H1 (cell line): ENCODE data around the gene VPS41. TPM values are rescaled to one million over a fixed set of nuclear protein-coding genes. Genes with fewer than 3 reads are reported as not detected.

Experiments
- CTCF ChIA-PET: fragments of 300-600 bp; sonication (Branson Sonifier 250); formaldehyde crosslinking; loops from one replicate; lab custom pipeline; 2021; ENCODE audit not compliant: partially characterized antibody; lab: Charles Lee
- POLR2A ChIA-PET: fragments of 300-600 bp; sonication (Branson Sonifier 250); formaldehyde crosslinking; loops from one replicate; lab custom pipeline; 2021; ENCODE audit warnings: inconsistent platforms; ENCODE audit not compliant: partially characterized antibody; lab: Charles Lee
- DNase-seq, 2 experiments: peaks; one replicate each; pipeline versions ENCODE4 v3.0.0 to v3.0.0-alpha.2; 2010 to 2022; ENCODE audit warnings: low spot score in 2 of 2, low read depth in 1 of 2, mixed read lengths in 1 of 2
- FAIRE-seq: peaks from 2 replicates; lab custom pipeline; 2011; peaks lifted over from hg19 to GRCh38; lab: Jason Lieb, UNC
- H2AFZ ChIP-seq: 2 replicates; pipeline ENCODE4 v1.8.1; 2012; ENCODE audit warnings: low read length, inconsistent platforms
- H2AK5ac ChIP-seq: 2 replicates; pipeline ENCODE4 v1.6.1; 2013; ENCODE audit warnings: low read depth, low read length
- H2BK120ac ChIP-seq: replicated peaks from 2 replicates; pipeline ENCODE3; 2013; ENCODE audit warnings: low read depth, low read length, inconsistent platforms
- H2BK12ac ChIP-seq: 2 replicates; pipeline ENCODE4 v1.6.1; 2013; ENCODE audit warnings: low read depth, low read length
- H2BK15ac ChIP-seq: 2 replicates; pipeline ENCODE4 v1.6.1; 2013; ENCODE audit warnings: low read length
- H2BK20ac ChIP-seq: 2 replicates; pipeline ENCODE4 v1.6.1; 2013; ENCODE audit warnings: low read length
- H2BK5ac ChIP-seq: 2 replicates; pipeline ENCODE4 v1.6.1; 2013; ENCODE audit warnings: low read depth, low read length
- H3K14ac ChIP-seq: 2 replicates; pipeline ENCODE4 v1.6.1; 2013; ENCODE audit warnings: inconsistent platforms; ENCODE audit not compliant: insufficient read length
- H3K18ac ChIP-seq: 2 replicates; pipeline ENCODE4 v1.6.1; 2013; ENCODE audit warnings: low read length; ENCODE audit errors: extremely low read depth
- H3K23ac ChIP-seq: 2 replicates; pipeline ENCODE4 v1.6.1; 2013; ENCODE audit warnings: inconsistent platforms; ENCODE audit not compliant: insufficient read length
- H3K23me2 ChIP-seq: 2 replicates; pipeline ENCODE4 v1.6.1; 2013; ENCODE audit warnings: low read depth, low read length
- H3K27ac ChIP-seq: 2 replicates; pipeline ENCODE4 v1.6.1; 2011; ENCODE audit warnings: low read depth, low read length, inconsistent platforms
- H3K27me3 ChIP-seq, 4 experiments: replicated peaks in 1 of 4; 1 replicate in 1 of 4; 2 replicates in 3 of 4; pipeline versions ENCODE4 v1.6.1 to v1.8.1; 2011 to 2013; ENCODE audit warnings: low read length in 3 of 4, mild to moderate bottlenecking in 3 of 4, inconsistent platforms in 2 of 4, mixed read lengths in 2 of 4, moderate library complexity in 1 of 4; ENCODE audit not compliant: control insufficient read depth in 3 of 4, insufficient read depth in 3 of 4; ENCODE audit errors: extremely low read depth in 1 of 4
- H3K36me3 ChIP-seq, 4 experiments: 2 replicates each; pipeline versions ENCODE4 v1.6.1 to v1.8.1; 2011 to 2013; ENCODE audit warnings: mild to moderate bottlenecking in 4 of 4, low read length in 3 of 4, moderate library complexity in 2 of 4, control low read depth in 1 of 4, inconsistent platforms in 1 of 4; ENCODE audit not compliant: insufficient read depth in 4 of 4, control insufficient read depth in 2 of 4
- H3K4ac ChIP-seq: replicated peaks from 2 replicates; pipeline ENCODE3; 2013; ENCODE audit warnings: low read length, low read depth, mixed read lengths, inconsistent platforms; ENCODE audit not compliant: insufficient read length
- H3K4me1 ChIP-seq, 4 experiments: replicated peaks in 1 of 4; 1 replicate in 1 of 4; 2 replicates in 3 of 4; pipeline versions ENCODE4 v1.6.1 to v1.8.1; 2011 to 2013; ENCODE audit warnings: low read length in 3 of 4, inconsistent platforms in 2 of 4, mixed read lengths in 1 of 4; ENCODE audit not compliant: insufficient read depth in 4 of 4, control insufficient read depth in 3 of 4
- H3K4me2 ChIP-seq, 2 experiments: 2 replicates each; pipeline versions ENCODE4 v1.6.1 to v1.8.1; 2011 to 2013; ENCODE audit warnings: low read depth in 2 of 2, low read length in 2 of 2, control low read depth in 1 of 2, inconsistent platforms in 1 of 2, mild to moderate bottlenecking in 1 of 2; ENCODE audit not compliant: insufficient read depth in 1 of 2
- H3K4me3 ChIP-seq, 4 experiments: fragments of 200-600, 300-600 bp in 1 of 4; sonication (generic), shearing (Covaris generic), sonication (Bioruptor Twin) in 1 of 4; 2 replicates each; pipeline versions ENCODE4 v1.5.1 to v1.8.1; 2011 to 2016; ENCODE audit warnings: low read length in 4 of 4, low read depth in 3 of 4, control low read depth in 2 of 4, inconsistent platforms in 2 of 4, mild to moderate bottlenecking in 2 of 4, mixed read lengths in 1 of 4, moderate library complexity in 1 of 4; ENCODE audit not compliant: insufficient read depth in 2 of 4; ENCODE audit errors: extremely low read depth in 1 of 4
- H3K56ac ChIP-seq: replicated peaks from 2 replicates; pipeline ENCODE3; 2013; ENCODE audit warnings: low read depth, mild to moderate bottlenecking, mixed read lengths, low read length, inconsistent platforms; ENCODE audit not compliant: insufficient read length
- H3K79me1 ChIP-seq: 2 replicates; pipeline ENCODE4 v1.6.1; 2013; ENCODE audit warnings: low read depth, low read length, control low read depth
- H3K79me2 ChIP-seq, 2 experiments: 2 replicates each; pipeline versions ENCODE4 v1.6.1 to v1.8.1; 2012 to 2013; ENCODE audit warnings: low read length in 2 of 2, mild to moderate bottlenecking in 2 of 2, inconsistent platforms in 1 of 2; ENCODE audit not compliant: insufficient read depth in 2 of 2, control insufficient read depth in 1 of 2
- H3K9ac ChIP-seq, 4 experiments: replicated peaks in 1 of 4; 1 replicate in 1 of 4; 2 replicates in 3 of 4; pipeline versions ENCODE4 v1.6.1 to v1.8.1; 2011 to 2013; ENCODE audit warnings: low read depth in 3 of 4, low read length in 3 of 4, control low read depth in 2 of 4, mild to moderate bottlenecking in 2 of 4, moderate library complexity in 2 of 4, inconsistent platforms in 1 of 4; ENCODE audit errors: extremely low read depth in 1 of 4
- H3K9me3 ChIP-seq, 2 experiments: 2 replicates each; pipeline versions ENCODE4 v1.6.1 to v1.8.1; 2012 to 2013; ENCODE audit warnings: mild to moderate bottlenecking in 2 of 2, moderate library complexity in 2 of 2, control low read depth in 1 of 2, inconsistent platforms in 1 of 2, low read depth in 1 of 2, low read length in 1 of 2, mixed read lengths in 1 of 2; ENCODE audit not compliant: insufficient read depth in 2 of 2
- H4K20me1 ChIP-seq, 2 experiments: replicated peaks in 1 of 2; 2 replicates each; pipeline versions ENCODE3 to v1.8.1; 2011 to 2013; ENCODE audit warnings: inconsistent platforms in 2 of 2, low read length in 2 of 2, mild to moderate bottlenecking in 1 of 2; ENCODE audit not compliant: insufficient read depth in 2 of 2, control insufficient read depth in 1 of 2
- H4K5ac ChIP-seq: 2 replicates; pipeline ENCODE4 v1.6.1; 2013; ENCODE audit warnings: low read length, low read depth, mixed read lengths, inconsistent platforms; ENCODE audit not compliant: insufficient read length
- H4K8ac ChIP-seq: 2 replicates; pipeline ENCODE4 v1.8.0; 2013; ENCODE audit warnings: mild to moderate bottlenecking, moderate library complexity, low read length, inconsistent platforms; ENCODE audit not compliant: insufficient read depth; ENCODE audit errors: extremely low read depth
- H4K91ac ChIP-seq: replicated peaks from 2 replicates; pipeline ENCODE3; 2013; ENCODE audit warnings: low read length, mixed read lengths, inconsistent platforms; ENCODE audit not compliant: insufficient read length
- BRCA1 ChIP-seq: IDR thresholded peaks from 2 replicates; pipeline ENCODE4 v1.6.1; 2012; ENCODE audit warnings: low read depth, low read length, improper control_type of control experiment
- CBX8 ChIP-seq: fragments of 300-800, 300-1000 bp; sonication (generic); IDR thresholded peaks from 2 replicates; pipeline ENCODE4 v1.7.1; 2016; ENCODE audit warnings: low read depth, low read length, borderline replicate concordance
- CHD1 ChIP-seq: IDR thresholded peaks from 2 replicates; pipeline ENCODE4 v1.6.1; 2012; ENCODE audit warnings: low read depth, low read length, improper control_type of control experiment
- CTBP2 ChIP-seq: IDR thresholded peaks from 2 replicates; pipeline ENCODE4 v1.7.0; 2011; ENCODE audit warnings: borderline replicate concordance, mild to moderate bottlenecking, moderate library complexity, mixed read lengths, low read length; ENCODE audit not compliant: insufficient read depth, insufficient read length
- CTCF ChIP-seq, 3 experiments: IDR thresholded peaks; 1 replicate in 2 of 3; 2 replicates in 1 of 3; pipeline versions ENCODE4 v1.5.1 to v1.6.1; 2011; ENCODE audit warnings: low read length in 3 of 3, mild to moderate bottlenecking in 3 of 3, inconsistent platforms in 2 of 3, low read depth in 1 of 3, moderate library complexity in 1 of 3; ENCODE audit not compliant: insufficient read depth in 1 of 3; ENCODE audit errors: control extremely low read depth in 1 of 3
- HDAC2 ChIP-seq, 2 experiments: fragments of 300-600 bp in 1 of 2; sonication (generic) in 1 of 2; IDR thresholded peaks; 2 replicates each; pipeline ENCODE4 v1.6.1; 2011 to 2012; ENCODE audit warnings: low read depth in 2 of 2, low read length in 2 of 2, mild to moderate bottlenecking in 2 of 2, moderate library complexity in 2 of 2, borderline replicate concordance in 1 of 2, inconsistent platforms in 1 of 2
- HDAC6 ChIP-seq: IDR thresholded peaks from one replicate; pipeline ENCODE4 v1.7.1; 2012; ENCODE audit warnings: low read depth, mild to moderate bottlenecking, inconsistent platforms, low read length, moderate library complexity
- KDM1A ChIP-seq: fragments of 200-600, 300-600 bp; sonication (generic); IDR thresholded peaks from 2 replicates; pipeline ENCODE4 v1.7.1; 2016; ENCODE audit warnings: mild to moderate bottlenecking, low read length, borderline replicate concordance
- SUZ12 ChIP-seq: fragments of 200-600 bp; sonication (generic); IDR thresholded peaks from 2 replicates; pipeline ENCODE4 v1.6.1; 2012; ENCODE audit warnings: mild to moderate bottlenecking, inconsistent platforms, low read length, moderate library complexity, mixed read lengths
- YY1 ChIP-seq: IDR thresholded peaks from 2 replicates; pipeline ENCODE4 v1.6.1; 2011; ENCODE audit warnings: low read depth, mild to moderate bottlenecking, low read length
- WGBS, 2 experiments: shearing (Covaris generic) in 1 of 2; methylation state at CpG; one replicate each; pipeline versions ENCODE4 v1.1.6 to v1.1.7; 2013 to 2015; ENCODE audit warnings: low lambda C conversion rate in 2 of 2, mixed read lengths in 2 of 2, inconsistent platforms in 1 of 2, low coverage in 1 of 2, missing lambda C conversion rate in 1 of 2; ENCODE audit not compliant: insufficient replicate concordance in 2 of 2, insufficient coverage in 1 of 2, insufficient read length in 1 of 2; ENCODE audit errors: extremely low coverage in 1 of 2, missing lambda C conversion rate in 1 of 2; 5-methylcytosine and 5-hydroxymethylcytosine counted together
- polyA plus RNA-seq, 7 experiments: library from polyadenylated mRNA; depleted of rRNA in 3 of 7; stranded (reverse) in 5 of 7; unstranded in 2 of 7; fragments of >200 nt in 5 of 7; fragments of 200-250 nt in 2 of 7; gene quantifications; 1 replicate in 5 of 7; 2 replicates in 1 of 7; 4 replicates in 1 of 7; pipeline versions ENCODE4 v1.2.1 to v1.2.3, GENCODE V29; 2011 to 2013; ENCODE audit warnings: missing spikeins in 2 of 7, mixed read lengths in 2 of 7
- total RNA-seq: library from RNA; stranded (reverse); fragmentation: NEBNext Ultra II Directional; extraction: Animal tissue kit (Norgen Biotek cat#: 25700); gene quantifications from 2 replicates; pipeline ENCODE4 v1.2.1, GENCODE V29; 2021
- TF ChIP-seq, protein P1 (sequence below): IDR thresholded peaks from 2 replicates; pipeline ENCODE4 v1.6.1; 2011; ENCODE audit warnings: low read depth, mild to moderate bottlenecking, low read length; ENCODE audit not compliant: insufficient read depth

The VPS41 gene
- total and polyA plus RNA-seq, 2 of the 8 experiments (the other 6 are each of a cell fraction or from before 2014, with no cell fraction given), result 10.7 to 63.3 TPM

GRCh38 chr7:38744746-38745145 lies 164.2 kb downstream of the VPS41 start:
- Histone ChIP-seq H3K23me2 (no peaks in the 10 kb centered on the region), H2AFZ (no peak overlapping the region), H3K27me3 (no peaks in the 10 kb centered on the region), H4K20me1 (peaks cover 1 to 2% of the 10 kb centered on the region in 2 experiments), H2BK120ac (no peak overlapping the region), H2BK15ac (no peak overlapping the region), H2AK5ac (no peak overlapping the region), H3K4me1 (no peaks in the 10 kb centered on the region), H3K56ac (no peak overlapping the region), H2BK12ac (no peak overlapping the region), H4K5ac (no peak overlapping the region), H3K4me3 (no peak overlapping the region), H2BK5ac (no peak overlapping the region), H3K79me2 (no peaks in the 10 kb centered on the region), H3K18ac (no peak overlapping the region), H3K23ac (no peak overlapping the region), H3K27ac (no peak overlapping the region), H3K36me3 (peaks cover 2 to 15% (median 8%) of the 10 kb centered on the region in 4 experiments), H3K79me1 (no peaks in the 10 kb centered on the region), H4K8ac (no peak overlapping the region), H3K14ac (no peak overlapping the region), H2BK20ac (no peak overlapping the region), H3K9me3 (no peaks in the 10 kb centered on the region), H3K4ac (no peak overlapping the region), H3K9ac (no peak overlapping the region), H3K4me2 (no peak overlapping the region), H4K91ac (no peak overlapping the region)
- TF ChIP-seq BRCA1 (no peak), SUZ12 (no peak), HDAC6 (no peak), CBX8 (no peak), CTCF (IDR thresholded peaks at IDR 0.05; ENCODE audit: control extremely low read depth in 1 of 3, insufficient read depth in 1 of 3, low read depth in 1 of 3, low read length in 3 of 3) (no peak), YY1 (no peak), KDM1A (no peak), CHD1 (no peak), HDAC2 (IDR thresholded peaks at IDR 0.05; ENCODE audit: borderline replicate concordance in 1 of 2, low read depth in 2 of 2, low read length in 2 of 2) (no peak), CTBP2 (no peak)
- TF ChIP-seq, protein P1, sequence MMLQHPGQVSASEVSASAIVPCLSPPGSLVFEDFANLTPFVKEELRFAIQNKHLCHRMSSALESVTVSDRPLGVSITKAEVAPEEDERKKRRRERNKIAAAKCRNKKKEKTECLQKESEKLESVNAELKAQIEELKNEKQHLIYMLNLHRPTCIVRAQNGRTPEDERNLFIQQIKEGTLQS, result no peak
- ChIA-PET POLR2A (no interaction called here), CTCF (no interaction called here)
- DNase-seq (no peak), FAIRE-seq (no peak)
- WGBS, 2 experiments, result 68% methylated on average over 3 of the region's 3 CpGs; no CpG with 5 or more reads in 1 of the 2 experiments
